ENCODE data around the gene ADAMTS2.

- TF ChIP-seq CTCF (conservative IDR thresholded peaks at IDR 0.05; ENCODE audit: low read depth in 2 of 2) (no peak), EZH2 (IDR thresholded peaks at IDR 0.05; ENCODE audit: low read depth, unreplicated experiment) (no peak), STAT1 (IDR thresholded peaks at IDR 0.05; ENCODE audit: unreplicated experiment) (no peak), EZH2phosphoT487 (IDR thresholded peaks at IDR 0.05; ENCODE audit: unreplicated experiment) (no peak), REST (IDR thresholded peaks at IDR 0.05; ENCODE audit: unreplicated experiment) (no peak), POLR2AphosphoS5 (IDR thresholded peaks at IDR 0.05; ENCODE audit: low read depth) (no peak), CREB1 (CRISPR knock-in tag; IDR thresholded peaks at IDR 0.05; ENCODE audit: low read depth) (no peak), ZNF331 (CRISPR knock-in tag; IDR thresholded peaks at IDR 0.05; ENCODE audit: low read depth) (no peak), ETS1 (IDR thresholded peaks at IDR 0.05) (no peak), JUNB (IDR thresholded peaks at IDR 0.05; ENCODE audit: unreplicated experiment) (no peak), NANOG (IDR thresholded peaks at IDR 0.05; ENCODE audit: borderline replicate concordance) (no peak)
Measured at GRCh38 chr5:179215576-179215975, 129.7 kb downstream of the ADAMTS2 start.

All from GM23338 (cell line).